Stimulated activated CD8-positive, alpha-beta memory T cell treated with anti-CD3 and anti-CD28 coated beads, Interleukin-2, amount 100 ng/mL, for 1 hour (primary cell): ENCODE data around the gene ADRB2.

ENCODE experiments used
- DNase-seq, 2 donors: peaks; one replicate each; pipeline ENCODE4 v3.0.0-alpha.2; 2020; ENCODE audit warnings: low read depth in 2 of 2

The ADRB2 gene

GRCh38 chr5:148805326-148806290, 20.8 kb upstream of the ADRB2 start:
- DNase-seq = no peak

DNA sequence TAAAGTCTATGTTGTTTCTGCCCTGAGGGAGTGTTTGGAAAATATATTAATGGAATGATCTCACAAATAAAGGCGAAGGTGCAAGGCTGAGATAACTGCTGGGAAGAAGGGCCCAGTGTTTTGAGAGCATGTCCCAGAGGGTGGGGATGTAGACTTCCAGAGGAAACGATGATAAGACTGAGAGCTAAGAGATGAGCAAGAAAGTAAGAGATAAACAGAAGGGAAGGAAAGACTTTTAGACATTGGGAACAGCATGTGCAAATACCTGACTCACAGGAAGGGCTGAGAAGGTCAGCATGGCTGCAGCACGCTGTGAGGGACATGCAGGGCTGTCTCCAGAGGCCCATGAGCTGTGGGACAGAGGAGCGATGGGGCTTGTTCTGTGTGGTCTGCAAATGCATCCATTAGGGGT, 19.9 kb upstream of the ADRB2 start:
- no peak for DNase-seq

GRCh38 chr5:148807851-148808250, 18.6 kb upstream of the ADRB2 start:
- DNase-seq = no peak

DNA sequence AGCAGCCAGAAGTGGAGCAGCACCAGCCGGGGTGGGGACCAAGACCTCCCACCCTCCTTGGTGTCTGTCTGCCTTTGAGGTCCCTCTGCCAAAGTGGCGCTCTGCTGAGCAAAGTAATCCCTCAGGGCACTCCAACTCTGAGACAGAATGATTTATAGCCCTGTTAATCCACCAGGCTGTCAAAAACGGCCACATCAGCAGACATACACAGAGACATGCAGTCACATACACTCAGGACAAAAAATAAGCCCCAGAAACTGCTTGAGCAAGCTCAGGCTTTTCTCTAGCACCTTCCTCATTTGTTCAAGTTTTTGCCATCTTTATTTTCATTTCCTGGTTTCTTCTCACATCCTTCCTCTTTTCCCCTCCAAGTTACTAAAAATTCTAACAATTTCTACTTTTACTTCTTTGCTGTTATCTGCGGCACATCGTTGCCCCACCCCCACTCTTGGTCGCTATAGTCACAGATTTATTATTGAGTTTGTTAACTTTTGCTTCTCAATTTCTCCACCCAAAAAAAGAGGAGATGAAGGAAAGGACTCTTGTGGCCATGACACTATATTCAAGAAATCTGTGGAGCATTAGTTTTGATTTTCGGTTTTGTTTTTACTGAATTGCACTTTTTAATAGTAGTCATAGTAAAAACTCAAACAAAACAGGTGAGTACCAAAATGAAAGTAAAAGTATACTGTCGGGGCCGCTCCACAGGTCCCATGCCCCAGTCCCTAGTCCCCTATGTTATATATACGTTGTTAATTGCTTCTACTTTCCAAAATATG, 17.4 kb upstream of the ADRB2 start:
- DNase-seq = no peak

DNA sequence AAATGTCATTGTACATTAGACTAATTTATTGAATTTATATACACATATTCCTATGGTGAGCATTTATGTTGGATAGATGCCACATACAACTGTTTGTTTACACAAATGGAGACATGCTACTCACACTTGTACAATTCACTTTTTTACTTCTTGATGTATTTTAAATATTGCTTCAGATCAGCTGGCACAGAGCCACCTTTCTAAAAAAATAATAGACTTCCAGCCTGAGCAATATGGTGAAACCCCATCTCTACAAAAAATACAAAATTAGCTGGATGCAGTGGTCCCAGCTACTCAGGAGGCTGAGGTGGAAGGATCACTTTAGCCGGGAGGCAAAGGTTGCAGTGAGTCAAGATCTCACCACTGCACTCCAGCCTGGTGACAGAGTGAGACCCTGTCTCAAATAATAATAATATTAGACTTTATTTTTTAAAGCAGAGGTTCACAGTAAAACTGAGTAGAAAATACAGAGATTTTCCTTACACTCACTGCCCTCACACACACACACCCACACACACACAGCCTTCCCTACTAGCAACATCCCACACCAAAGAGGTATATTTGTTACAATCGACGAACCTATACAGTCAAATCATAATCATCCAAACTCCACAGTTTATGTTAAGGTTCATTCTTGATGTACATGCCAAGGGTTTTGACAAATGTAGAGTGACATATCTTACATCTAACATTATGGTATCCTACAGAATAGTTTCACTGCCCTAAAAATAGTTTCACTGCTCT, 16.5 kb upstream of the ADRB2 start:
- no peak for DNase-seq

GRCh38 chr5:148810823-148811222, 15.6 kb upstream of the ADRB2 start:
- DNase-seq = no peak

DNA sequence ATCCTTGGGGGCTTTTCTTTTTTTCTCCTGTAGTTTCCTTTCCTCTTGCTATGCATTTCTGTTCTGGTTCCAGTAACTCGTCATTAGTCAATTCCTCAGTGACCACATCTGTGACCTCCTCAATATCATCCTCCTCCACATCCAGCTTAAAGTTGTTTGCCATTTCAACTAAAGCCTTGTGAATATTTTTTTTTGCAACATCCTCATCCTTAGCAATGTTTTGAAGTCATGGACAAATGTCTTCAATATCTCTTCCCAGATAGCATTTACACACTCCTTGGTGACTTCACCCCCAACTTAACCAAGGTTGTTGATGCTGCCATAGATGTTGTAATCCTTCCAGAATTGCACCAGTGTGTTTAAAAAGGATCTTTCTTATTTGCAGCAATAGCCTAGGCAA, 14.7 kb upstream of the ADRB2 start:
- no peak for DNase-seq

GRCh38 chr5:148815086-148815485, 11.3 kb upstream of the ADRB2 start:
- no peak for DNase-seq

DNA sequence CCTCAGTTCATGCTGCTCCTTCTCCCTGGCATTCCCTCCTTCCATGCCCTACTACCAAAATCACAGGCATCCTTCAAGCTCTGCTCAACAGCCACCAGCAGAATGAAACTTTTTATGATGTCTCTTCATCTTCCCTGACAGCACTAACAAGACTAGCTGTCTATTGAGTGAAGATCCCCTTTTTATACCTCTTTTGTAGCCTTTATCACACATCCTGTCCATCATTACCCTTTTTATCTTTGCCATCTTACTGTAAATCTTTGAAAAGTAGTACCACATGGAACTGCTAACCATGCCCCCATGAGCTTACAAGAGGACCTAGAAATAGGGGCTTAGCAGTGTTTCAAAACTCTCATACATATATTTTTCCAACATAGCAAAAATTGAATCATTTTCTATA, 10.8 kb upstream of the ADRB2 start:
- no peak for DNase-seq

GRCh38 chr5:148816357-148816756, 10.1 kb upstream of the ADRB2 start:
- no peak for DNase-seq

- DNase-seq = no peak
Observed at GRCh38 chr5:148816782-148817181, 9.6 kb upstream of the ADRB2 start.

DNA sequence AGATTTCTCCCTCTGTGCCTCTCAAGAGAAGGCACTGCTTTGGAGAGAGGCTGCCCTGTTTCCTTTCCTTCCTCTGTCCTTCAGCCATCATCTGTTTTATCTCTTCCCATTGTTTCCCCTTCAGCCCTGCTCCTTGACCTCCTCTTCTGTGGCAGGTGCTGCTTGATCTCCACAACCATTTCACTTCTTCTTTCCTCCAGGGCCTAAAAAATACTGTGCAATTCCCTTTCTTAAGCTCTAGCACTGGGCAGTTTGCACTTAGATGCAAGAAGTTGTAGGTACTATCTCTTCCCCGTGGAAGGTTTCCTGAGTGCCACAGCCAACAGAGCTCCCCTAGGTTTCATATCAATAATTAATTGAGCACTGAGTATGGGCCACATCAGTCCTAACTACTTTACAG, 8.8 kb upstream of the ADRB2 start:
- DNase-seq = no peak

DNA sequence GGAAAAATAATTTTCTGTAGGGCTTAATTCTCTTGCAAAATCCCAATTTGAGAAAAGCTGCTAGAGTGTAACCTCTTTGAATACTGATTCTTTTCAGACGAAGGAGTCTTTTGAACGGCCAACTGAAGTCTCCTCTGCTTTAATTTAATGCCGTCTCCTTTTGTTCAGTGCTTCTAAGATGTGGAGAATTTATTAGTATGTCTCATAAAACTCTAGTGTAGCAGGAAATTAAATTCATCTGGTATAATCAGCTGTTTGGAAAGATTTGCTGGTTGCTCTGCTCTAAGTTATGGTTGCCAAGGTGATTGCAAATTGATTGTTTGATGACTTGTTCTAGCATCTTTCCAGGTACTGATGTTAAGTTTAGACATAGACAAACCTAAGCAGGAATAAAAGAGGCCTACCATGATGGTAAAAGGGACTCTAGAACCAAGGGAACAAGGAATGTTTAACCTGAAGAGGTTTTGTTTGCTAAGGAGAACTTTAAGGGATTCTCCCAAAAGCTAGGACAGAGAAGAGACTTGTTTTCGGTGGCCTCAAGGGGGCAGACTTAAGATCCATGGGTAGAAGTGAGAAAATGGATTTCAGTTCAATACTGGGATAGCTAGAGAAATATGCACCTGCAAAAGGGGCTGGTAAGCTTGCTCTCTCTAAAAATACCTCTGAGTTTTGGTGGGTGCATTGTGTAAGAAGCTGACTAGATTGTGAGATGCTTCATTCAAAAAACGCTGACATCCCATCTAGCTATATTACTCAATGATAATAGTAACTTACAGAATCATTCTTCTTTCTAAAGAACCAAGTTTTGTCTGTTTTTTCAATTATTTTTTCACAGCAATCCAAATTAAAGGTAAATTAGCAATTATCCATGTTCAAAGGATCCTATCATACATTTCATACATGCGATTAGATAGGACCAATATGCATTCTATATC, 5.7 kb upstream of the ADRB2 start:
- DNase-seq = no peak

DNA sequence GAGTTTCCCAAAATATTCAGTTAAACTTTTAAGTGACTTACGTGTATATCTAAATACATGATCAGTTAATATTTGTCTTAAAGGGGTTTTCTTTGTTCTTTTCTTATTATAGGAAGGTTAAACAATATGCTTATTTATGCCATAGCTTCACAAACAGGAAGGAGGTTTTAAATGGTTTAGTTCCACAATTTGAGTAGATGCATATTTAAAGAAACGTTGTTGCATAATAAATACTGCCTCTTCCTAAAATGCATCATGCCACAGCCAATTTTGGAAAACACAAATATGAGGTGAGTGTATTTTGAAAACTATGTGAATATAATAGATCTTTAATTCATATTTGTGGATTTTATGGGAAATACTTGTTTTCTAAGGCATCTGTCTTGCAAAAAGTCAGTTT, 2.5 kb upstream of the ADRB2 start:
- no peak for DNase-seq

DNA sequence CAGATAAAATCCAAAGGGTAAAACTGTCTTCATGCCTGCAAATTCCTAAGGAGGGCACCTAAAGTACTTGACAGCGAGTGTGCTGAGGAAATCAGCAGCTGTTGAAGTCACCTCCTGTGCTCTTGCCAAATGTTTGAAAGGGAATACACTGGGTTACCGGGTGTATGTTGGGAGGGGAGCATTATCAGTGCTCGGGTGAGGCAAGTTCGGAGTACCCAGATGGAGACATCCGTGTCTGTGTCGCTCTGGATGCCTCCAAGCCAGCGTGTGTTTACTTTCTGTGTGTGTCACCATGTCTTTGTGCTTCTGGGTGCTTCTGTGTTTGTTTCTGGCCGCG, 727 bp upstream of the ADRB2 start:
- DNase-seq = no peak

DNA sequence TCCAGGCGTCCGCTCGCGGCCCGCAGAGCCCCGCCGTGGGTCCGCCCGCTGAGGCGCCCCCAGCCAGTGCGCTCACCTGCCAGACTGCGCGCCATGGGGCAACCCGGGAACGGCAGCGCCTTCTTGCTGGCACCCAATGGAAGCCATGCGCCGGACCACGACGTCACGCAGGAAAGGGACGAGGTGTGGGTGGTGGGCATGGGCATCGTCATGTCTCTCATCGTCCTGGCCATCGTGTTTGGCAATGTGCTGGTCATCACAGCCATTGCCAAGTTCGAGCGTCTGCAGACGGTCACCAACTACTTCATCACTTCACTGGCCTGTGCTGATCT, 294 bp downstream of the ADRB2 start:
- no peak for DNase-seq

DNA sequence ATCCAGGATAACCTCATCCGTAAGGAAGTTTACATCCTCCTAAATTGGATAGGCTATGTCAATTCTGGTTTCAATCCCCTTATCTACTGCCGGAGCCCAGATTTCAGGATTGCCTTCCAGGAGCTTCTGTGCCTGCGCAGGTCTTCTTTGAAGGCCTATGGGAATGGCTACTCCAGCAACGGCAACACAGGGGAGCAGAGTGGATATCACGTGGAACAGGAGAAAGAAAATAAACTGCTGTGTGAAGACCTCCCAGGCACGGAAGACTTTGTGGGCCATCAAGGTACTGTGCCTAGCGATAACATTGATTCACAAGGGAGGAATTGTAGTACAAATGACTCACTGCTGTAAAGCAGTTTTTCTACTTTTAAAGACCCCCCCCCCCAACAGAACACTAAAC, 1.3 kb downstream of the ADRB2 start:
- no peak for DNase-seq

DNA sequence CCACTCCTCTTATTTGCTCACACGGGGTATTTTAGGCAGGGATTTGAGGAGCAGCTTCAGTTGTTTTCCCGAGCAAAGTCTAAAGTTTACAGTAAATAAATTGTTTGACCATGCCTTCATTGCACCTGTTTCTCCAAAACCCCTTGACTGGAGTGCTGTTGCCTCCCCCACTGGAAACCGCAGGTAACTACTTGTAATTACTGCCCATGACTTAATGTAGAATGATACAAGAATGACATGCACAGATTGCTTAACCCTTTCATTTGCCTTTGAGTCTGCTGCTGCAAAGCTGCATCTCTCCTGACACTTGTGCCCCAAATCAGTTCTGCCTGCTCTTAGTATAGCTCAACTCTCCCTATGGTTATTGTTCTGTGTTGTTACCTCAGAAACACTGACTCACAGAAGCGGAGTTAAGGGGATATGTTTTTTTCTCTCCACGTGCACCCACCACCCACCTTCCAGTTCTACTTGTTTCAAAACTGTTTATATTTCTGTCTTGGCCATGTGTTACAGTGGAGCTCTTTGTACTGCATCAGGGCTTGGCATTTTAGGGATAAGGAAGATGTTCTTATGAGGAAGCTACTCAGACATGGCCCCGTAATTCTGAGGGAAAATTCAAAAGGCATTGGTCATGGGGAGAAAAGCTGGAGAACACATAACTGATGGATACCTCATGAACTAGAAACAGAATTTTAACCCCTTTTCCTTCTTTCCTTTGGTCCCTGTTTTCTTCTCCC, 2.3 kb downstream of the ADRB2 start:
- DNase-seq = no peak

- no peak for DNase-seq
Observed at GRCh38 chr5:148829248-148829594, 2.8 kb downstream of the ADRB2 start.

GRCh38 chr5:148829734-148830133, 3.3 kb downstream of the ADRB2 start:
- no peak for DNase-seq

DNA sequence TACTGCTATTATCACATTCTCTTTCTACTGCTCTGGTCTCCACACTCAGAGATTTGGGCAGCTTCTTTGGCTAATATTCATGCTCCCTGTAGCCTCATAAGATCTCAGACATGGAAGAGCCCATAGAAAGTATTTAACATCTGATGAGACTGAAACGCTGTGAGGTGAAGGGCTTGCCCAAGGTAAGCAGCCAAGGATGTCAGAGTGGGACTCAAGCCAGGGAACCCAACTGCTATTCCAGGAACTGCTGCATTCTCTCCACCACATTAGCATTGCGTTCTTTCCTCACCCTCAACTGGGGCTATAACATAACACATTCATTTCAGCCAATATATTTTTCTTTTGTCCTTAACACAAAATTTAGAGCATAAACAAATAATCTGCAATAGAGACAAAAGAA, 3.8 kb downstream of the ADRB2 start:
- DNase-seq = no peak
